H7 (cell line): ENCODE data around the gene ST8SIA3. TPM values are rescaled to one million over a fixed set of nuclear protein-coding genes. Genes with fewer than 3 reads are reported as not detected.
A peak's percentile ranks its signal among the peaks of the same experiment; 100 is the strongest.
"Not testable (repeated sequence)": the region's sequence is repeated elsewhere in the genome, so short reads cannot be mapped to it uniquely, and the experiment has no call there.

ENCODE experiments used
- DNase-seq: peaks from one replicate; pipeline ENCODE4 v3.0.0; 2012
- H3K27me3 ChIP-seq: 2 replicates; pipeline ENCODE4 v1.6.0; 2011; ENCODE audit warnings: mild to moderate bottlenecking, low read length; ENCODE audit not compliant: control insufficient read depth, insufficient read depth
- H3K36me3 ChIP-seq: replicated peaks from 2 replicates; pipeline ENCODE4 v1.5.1; 2011; ENCODE audit warnings: low read length; ENCODE audit not compliant: control insufficient read depth, insufficient read depth
- H3K4me3 ChIP-seq: 2 replicates; pipeline ENCODE4 v1.5.1; 2011; ENCODE audit warnings: low read depth, mild to moderate bottlenecking, control low read depth, low read length, moderate library complexity; ENCODE audit not compliant: insufficient read depth
- total RNA-seq: library from RNA; depleted of rRNA; stranded (reverse); fragments of >200 nt; shearing (Covaris generic); gene quantifications from 2 replicates; pipeline ENCODE4 v1.2.3, GENCODE V29; 2014

Gene ST8SIA3
- total RNA-seq, 1 experiment from 2014 or later: 0.66 TPM

- peaks cover 8% of the 10 kb centered on the region for H3K27me3 ChIP-seq
- no peaks in the 10 kb centered on the region for H3K36me3 ChIP-seq
- DNase-seq: no peak
- no peak overlapping the region for H3K4me3 ChIP-seq
Measured at GRCh38 chr18:57346876-57347275, 5.5 kb upstream of the ST8SIA3 start.

GRCh38 chr18:57347784-57348183 lies 4.6 kb upstream of the ST8SIA3 start:
- H3K27me3 ChIP-seq: peaks cover 12% of the 10 kb centered on the region
- no peak overlapping the region for H3K4me3 ChIP-seq
- H3K36me3 ChIP-seq: no peaks in the 10 kb centered on the region
- DNase-seq: no peak

- H3K27me3 ChIP-seq: peaks cover 12% of the 10 kb centered on the region
- peak; percentile 60 for DNase-seq
- H3K36me3 ChIP-seq: no peaks in the 10 kb centered on the region
- peak overlapping the region; percentile 64 for H3K4me3 ChIP-seq
Measured at GRCh38 chr18:57352761-57353136, 392 bp downstream of the ST8SIA3 start.

- peaks cover 12% of the 10 kb centered on the region for H3K27me3 ChIP-seq
- peak overlapping the region; percentile 64 for H3K4me3 ChIP-seq
- no peaks in the 10 kb centered on the region for H3K36me3 ChIP-seq
- DNase-seq: peak; percentile 83
Measured at GRCh38 chr18:57353137-57353939, 981 bp downstream of the ST8SIA3 start.

GRCh38 chr18:57353940-57354461 lies 1.6 kb downstream of the ST8SIA3 start:
- Histone ChIP-seq H3K27me3 (peaks cover 12% of the 10 kb centered on the region), H3K4me3 (peak overlapping the region; percentile 64), H3K36me3 (no peaks in the 10 kb centered on the region)
- DNase-seq: peak; percentile 94

GRCh38 chr18:57359433-57359832 lies 7.1 kb downstream of the ST8SIA3 start:
- Histone ChIP-seq H3K36me3 (no peaks in the 10 kb centered on the region), H3K27me3 (no peaks in the 10 kb centered on the region), H3K4me3 (no peak overlapping the region)
- DNase-seq: no peak

- no peak for DNase-seq
Measured at GRCh38 chr18:57362714-57363113, 10.4 kb downstream of the ST8SIA3 start.

GRCh38 chr18:57364460-57364859 lies 12.1 kb downstream of the ST8SIA3 start:
- H3K4me3 ChIP-seq: no peak overlapping the region
- DNase-seq: no peak
- no peaks in the 10 kb centered on the region for H3K27me3 ChIP-seq
- no peaks in the 10 kb centered on the region for H3K36me3 ChIP-seq

More at GRCh38 chr18:57362714-57363113, 10.4 kb downstream of the ST8SIA3 start:
- H3K36me3 ChIP-seq: no peaks in the 10 kb centered on the region
- H3K4me3 ChIP-seq: no peak overlapping the region
- H3K27me3 ChIP-seq: no peaks in the 10 kb centered on the region

- no peak for DNase-seq
- Histone ChIP-seq H3K4me3 (no peak overlapping the region), H3K27me3 (no peaks in the 10 kb centered on the region), H3K36me3 (no peaks in the 10 kb centered on the region)
Measured at GRCh38 chr18:57366528-57367081, 14.2 kb downstream of the ST8SIA3 start.

GRCh38 chr18:57372444-57372843 lies 20.1 kb downstream of the ST8SIA3 start:
- no peak overlapping the region for H3K4me3 ChIP-seq
- H3K36me3 ChIP-seq: no peaks in the 10 kb centered on the region
- no peaks in the 10 kb centered on the region for H3K27me3 ChIP-seq
- no peak for DNase-seq

- H3K36me3 ChIP-seq: no peaks in the 10 kb centered on the region
- no peak for DNase-seq
- no peak overlapping the region for H3K4me3 ChIP-seq
- no peaks in the 10 kb centered on the region for H3K27me3 ChIP-seq
Measured at GRCh38 chr18:57373017-57373416, 20.7 kb downstream of the ST8SIA3 start.

GRCh38 chr18:57376503-57376902 lies 24.1 kb downstream of the ST8SIA3 start:
- Histone ChIP-seq H3K27me3 (no peaks in the 10 kb centered on the region), H3K4me3 (no peak overlapping the region), H3K36me3 (no peaks in the 10 kb centered on the region)
- DNase-seq: no peak

GRCh38 chr18:57389271-57389670 lies 36.9 kb downstream of the ST8SIA3 start:
- H3K27me3 ChIP-seq: no peaks in the 10 kb centered on the region

GRCh38 chr18:57390044-57390443 lies 37.7 kb downstream of the ST8SIA3 start:
- Histone ChIP-seq H3K36me3 (no peaks in the 10 kb centered on the region), H3K4me3 (no peak overlapping the region), H3K27me3 (no peaks in the 10 kb centered on the region)
- no peak for DNase-seq

More at GRCh38 chr18:57389271-57389670, 36.9 kb downstream of the ST8SIA3 start:
- Histone ChIP-seq H3K4me3 (no peak overlapping the region), H3K36me3 (no peaks in the 10 kb centered on the region)
- DNase-seq: no peak

- not testable (repeated sequence) for H3K27me3 ChIP-seq, H3K4me3 ChIP-seq, DNase-seq, H3K36me3 ChIP-seq
Measured at GRCh38 chr18:57394749-57395148, 42.4 kb downstream of the ST8SIA3 start.
